Kidney glomerular epithelial cell (primary cell): ENCODE results near the gene RAB25.
A peak's percentile ranks its signal among the peaks of the same experiment; 100 is the strongest.

Experiments used
- DNase-seq: peaks from one replicate; lab custom pipeline; 2025; lab: John Stamatoyannopoulos, UW

RAB25 gene

GRCh38 chr1:156117414-156118176, 56.6 kb downstream of the RAB25 start:
- DNase-seq: no peak

GRCh38 chr1:156118177-156118868, 57.4 kb downstream of the RAB25 start:
- DNase-seq: no peak

- peak; percentile 22 for DNase-seq
Observed at GRCh38 chr1:156119503-156120209, 58.7 kb downstream of the RAB25 start.
